H1 (cell line): ENCODE results near the gene GIN1. TPM values are rescaled to one million over a fixed set of nuclear protein-coding genes. Genes with fewer than 3 reads are reported as not detected.

ENCODE experiments used
- CTCF ChIA-PET: fragments of 300-600 bp; sonication (Branson Sonifier 250); formaldehyde crosslinking; loops from one replicate; lab custom pipeline; 2021; ENCODE audit not compliant: partially characterized antibody; lab: Charles Lee
- POLR2A ChIA-PET: fragments of 300-600 bp; sonication (Branson Sonifier 250); formaldehyde crosslinking; loops from one replicate; lab custom pipeline; 2021; ENCODE audit warnings: inconsistent platforms; ENCODE audit not compliant: partially characterized antibody; lab: Charles Lee
- DNase-seq, 2 experiments: peaks; one replicate each; pipeline versions ENCODE4 v3.0.0 to v3.0.0-alpha.2; 2010 to 2022; ENCODE audit warnings: low spot score in 2 of 2, low read depth in 1 of 2, mixed read lengths in 1 of 2
- FAIRE-seq: peaks from 2 replicates; lab custom pipeline; 2011; peaks lifted over from hg19 to GRCh38; lab: Jason Lieb, UNC
- H2AFZ ChIP-seq: 2 replicates; pipeline ENCODE4 v1.8.1; 2012; ENCODE audit warnings: low read length, inconsistent platforms
- H2AK5ac ChIP-seq: 2 replicates; pipeline ENCODE4 v1.6.1; 2013; ENCODE audit warnings: low read depth, low read length
- H2BK120ac ChIP-seq: replicated peaks from 2 replicates; pipeline ENCODE3; 2013; ENCODE audit warnings: low read depth, low read length, inconsistent platforms
- H2BK12ac ChIP-seq: 2 replicates; pipeline ENCODE4 v1.6.1; 2013; ENCODE audit warnings: low read depth, low read length
- H2BK15ac ChIP-seq: 2 replicates; pipeline ENCODE4 v1.6.1; 2013; ENCODE audit warnings: low read length
- H2BK20ac ChIP-seq: 2 replicates; pipeline ENCODE4 v1.6.1; 2013; ENCODE audit warnings: low read length
- H2BK5ac ChIP-seq: 2 replicates; pipeline ENCODE4 v1.6.1; 2013; ENCODE audit warnings: low read depth, low read length
- H3K14ac ChIP-seq: 2 replicates; pipeline ENCODE4 v1.6.1; 2013; ENCODE audit warnings: inconsistent platforms; ENCODE audit not compliant: insufficient read length
- H3K18ac ChIP-seq: 2 replicates; pipeline ENCODE4 v1.6.1; 2013; ENCODE audit warnings: low read length; ENCODE audit errors: extremely low read depth
- H3K23ac ChIP-seq: 2 replicates; pipeline ENCODE4 v1.6.1; 2013; ENCODE audit warnings: inconsistent platforms; ENCODE audit not compliant: insufficient read length
- H3K23me2 ChIP-seq: 2 replicates; pipeline ENCODE4 v1.6.1; 2013; ENCODE audit warnings: low read depth, low read length
- H3K27ac ChIP-seq: 2 replicates; pipeline ENCODE4 v1.6.1; 2011; ENCODE audit warnings: low read depth, low read length, inconsistent platforms
- H3K27me3 ChIP-seq, 4 experiments: replicated peaks in 1 of 4; 1 replicate in 1 of 4; 2 replicates in 3 of 4; pipeline versions ENCODE4 v1.6.1 to v1.8.1; 2011 to 2013; ENCODE audit warnings: low read length in 3 of 4, mild to moderate bottlenecking in 3 of 4, inconsistent platforms in 2 of 4, mixed read lengths in 2 of 4, moderate library complexity in 1 of 4; ENCODE audit not compliant: control insufficient read depth in 3 of 4, insufficient read depth in 3 of 4; ENCODE audit errors: extremely low read depth in 1 of 4
- H3K36me3 ChIP-seq, 4 experiments: 2 replicates each; pipeline versions ENCODE4 v1.6.1 to v1.8.1; 2011 to 2013; ENCODE audit warnings: mild to moderate bottlenecking in 4 of 4, low read length in 3 of 4, moderate library complexity in 2 of 4, control low read depth in 1 of 4, inconsistent platforms in 1 of 4; ENCODE audit not compliant: insufficient read depth in 4 of 4, control insufficient read depth in 2 of 4
- H3K4ac ChIP-seq: replicated peaks from 2 replicates; pipeline ENCODE3; 2013; ENCODE audit warnings: low read length, low read depth, mixed read lengths, inconsistent platforms; ENCODE audit not compliant: insufficient read length
- H3K4me1 ChIP-seq, 4 experiments: replicated peaks in 1 of 4; 1 replicate in 1 of 4; 2 replicates in 3 of 4; pipeline versions ENCODE4 v1.6.1 to v1.8.1; 2011 to 2013; ENCODE audit warnings: low read length in 3 of 4, inconsistent platforms in 2 of 4, mixed read lengths in 1 of 4; ENCODE audit not compliant: insufficient read depth in 4 of 4, control insufficient read depth in 3 of 4
- H3K4me2 ChIP-seq, 2 experiments: 2 replicates each; pipeline versions ENCODE4 v1.6.1 to v1.8.1; 2011 to 2013; ENCODE audit warnings: low read depth in 2 of 2, low read length in 2 of 2, control low read depth in 1 of 2, inconsistent platforms in 1 of 2, mild to moderate bottlenecking in 1 of 2; ENCODE audit not compliant: insufficient read depth in 1 of 2
- H3K4me3 ChIP-seq, 4 experiments: fragments of 200-600, 300-600 bp in 1 of 4; sonication (generic), shearing (Covaris generic), sonication (Bioruptor Twin) in 1 of 4; 2 replicates each; pipeline versions ENCODE4 v1.5.1 to v1.8.1; 2011 to 2016; ENCODE audit warnings: low read length in 4 of 4, low read depth in 3 of 4, control low read depth in 2 of 4, inconsistent platforms in 2 of 4, mild to moderate bottlenecking in 2 of 4, mixed read lengths in 1 of 4, moderate library complexity in 1 of 4; ENCODE audit not compliant: insufficient read depth in 2 of 4; ENCODE audit errors: extremely low read depth in 1 of 4
- H3K56ac ChIP-seq: replicated peaks from 2 replicates; pipeline ENCODE3; 2013; ENCODE audit warnings: low read depth, mild to moderate bottlenecking, mixed read lengths, low read length, inconsistent platforms; ENCODE audit not compliant: insufficient read length
- H3K79me1 ChIP-seq: 2 replicates; pipeline ENCODE4 v1.6.1; 2013; ENCODE audit warnings: low read depth, low read length, control low read depth
- H3K79me2 ChIP-seq, 2 experiments: 2 replicates each; pipeline versions ENCODE4 v1.6.1 to v1.8.1; 2012 to 2013; ENCODE audit warnings: low read length in 2 of 2, mild to moderate bottlenecking in 2 of 2, inconsistent platforms in 1 of 2; ENCODE audit not compliant: insufficient read depth in 2 of 2, control insufficient read depth in 1 of 2
- H3K9ac ChIP-seq, 4 experiments: replicated peaks in 1 of 4; 1 replicate in 1 of 4; 2 replicates in 3 of 4; pipeline versions ENCODE4 v1.6.1 to v1.8.1; 2011 to 2013; ENCODE audit warnings: low read depth in 3 of 4, low read length in 3 of 4, control low read depth in 2 of 4, mild to moderate bottlenecking in 2 of 4, moderate library complexity in 2 of 4, inconsistent platforms in 1 of 4; ENCODE audit errors: extremely low read depth in 1 of 4
- H3K9me3 ChIP-seq, 2 experiments: 2 replicates each; pipeline versions ENCODE4 v1.6.1 to v1.8.1; 2012 to 2013; ENCODE audit warnings: mild to moderate bottlenecking in 2 of 2, moderate library complexity in 2 of 2, control low read depth in 1 of 2, inconsistent platforms in 1 of 2, low read depth in 1 of 2, low read length in 1 of 2, mixed read lengths in 1 of 2; ENCODE audit not compliant: insufficient read depth in 2 of 2
- H4K20me1 ChIP-seq, 2 experiments: replicated peaks in 1 of 2; 2 replicates each; pipeline versions ENCODE3 to v1.8.1; 2011 to 2013; ENCODE audit warnings: inconsistent platforms in 2 of 2, low read length in 2 of 2, mild to moderate bottlenecking in 1 of 2; ENCODE audit not compliant: insufficient read depth in 2 of 2, control insufficient read depth in 1 of 2
- H4K5ac ChIP-seq: 2 replicates; pipeline ENCODE4 v1.6.1; 2013; ENCODE audit warnings: low read length, low read depth, mixed read lengths, inconsistent platforms; ENCODE audit not compliant: insufficient read length
- H4K8ac ChIP-seq: 2 replicates; pipeline ENCODE4 v1.8.0; 2013; ENCODE audit warnings: mild to moderate bottlenecking, moderate library complexity, low read length, inconsistent platforms; ENCODE audit not compliant: insufficient read depth; ENCODE audit errors: extremely low read depth
- H4K91ac ChIP-seq: replicated peaks from 2 replicates; pipeline ENCODE3; 2013; ENCODE audit warnings: low read length, mixed read lengths, inconsistent platforms; ENCODE audit not compliant: insufficient read length
- CBX5 ChIP-seq: fragments of 300-800, 300-1000 bp; sonication (generic); IDR thresholded peaks from 2 replicates; pipeline ENCODE4 v1.7.1; 2016; ENCODE audit warnings: antibody characterized with exemption, low read length, low read depth
- GABPA ChIP-seq: IDR thresholded peaks from 2 replicates; pipeline ENCODE4 v1.6.1; 2011; ENCODE audit warnings: mild to moderate bottlenecking, low read length, moderate library complexity, borderline replicate concordance; ENCODE audit not compliant: insufficient read depth
- MAFK ChIP-seq: IDR thresholded peaks from 2 replicates; pipeline ENCODE4 v1.6.1; 2012; ENCODE audit warnings: low read depth, mild to moderate bottlenecking, improper control_type of control experiment, low read length
- WGBS, 2 experiments: shearing (Covaris generic) in 1 of 2; methylation state at CpG; one replicate each; pipeline versions ENCODE4 v1.1.6 to v1.1.7; 2013 to 2015; ENCODE audit warnings: low lambda C conversion rate in 2 of 2, mixed read lengths in 2 of 2, inconsistent platforms in 1 of 2, low coverage in 1 of 2, missing lambda C conversion rate in 1 of 2; ENCODE audit not compliant: insufficient replicate concordance in 2 of 2, insufficient coverage in 1 of 2, insufficient read length in 1 of 2; ENCODE audit errors: extremely low coverage in 1 of 2, missing lambda C conversion rate in 1 of 2; 5-methylcytosine and 5-hydroxymethylcytosine counted together
- polyA plus RNA-seq, 7 experiments: library from polyadenylated mRNA; depleted of rRNA in 3 of 7; stranded (reverse) in 5 of 7; unstranded in 2 of 7; fragments of >200 nt in 5 of 7; fragments of 200-250 nt in 2 of 7; gene quantifications; 1 replicate in 5 of 7; 2 replicates in 1 of 7; 4 replicates in 1 of 7; pipeline versions ENCODE4 v1.2.1 to v1.2.3, GENCODE V29; 2011 to 2013; ENCODE audit warnings: missing spikeins in 2 of 7, mixed read lengths in 2 of 7
- total RNA-seq: library from RNA; stranded (reverse); fragmentation: NEBNext Ultra II Directional; extraction: Animal tissue kit (Norgen Biotek cat#: 25700); gene quantifications from 2 replicates; pipeline ENCODE4 v1.2.1, GENCODE V29; 2021
- TF ChIP-seq, protein P1 (sequence below): IDR thresholded peaks from 2 replicates; pipeline ENCODE4 v1.6.1; 2011; ENCODE audit warnings: low read depth, mild to moderate bottlenecking, low read length; ENCODE audit not compliant: insufficient read depth

Gene GIN1
- total and polyA plus RNA-seq, 2 of the 8 experiments (the other 6 are each of a cell fraction or from before 2014, with no cell fraction given), result 1.9 to 7.1 TPM

DNA sequence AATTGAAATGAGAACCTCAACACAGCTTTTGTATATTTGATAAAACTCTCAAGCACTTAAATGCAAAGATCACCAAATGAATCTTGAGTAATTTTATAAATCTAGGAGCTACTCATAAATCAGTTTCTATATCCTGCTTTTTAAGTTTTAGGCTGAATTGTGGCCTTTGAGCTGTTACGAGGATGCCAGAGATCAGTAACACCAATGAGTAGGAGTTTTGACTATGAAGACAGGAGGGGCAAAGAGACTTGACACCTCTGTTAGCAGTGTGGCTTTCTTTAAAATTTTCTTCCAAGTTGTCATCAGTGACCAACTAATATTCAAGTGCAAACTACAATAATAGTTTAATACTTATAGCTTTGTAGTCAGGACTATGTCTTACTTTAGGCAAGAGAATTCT is 12.7 kb upstream of the GIN1 start:
- ChIA-PET POLR2A (interaction anchor here (1.3 kb wide), 1 partner anchor 12 kb away, joined by 4 read pairs; the partner anchor contains the start of genes GIN1 and PPIP5K2), CTCF (interaction anchor here (0.6 to 1.2 kb wide), 2 partner anchors 23 to 105 kb away, joined by 3 to 4 read pairs; no protein-coding TSS in a partner anchor)
- Histone ChIP-seq H4K20me1 (peaks cover 0 to 2% of the 10 kb centered on the region in 2 experiments), H3K79me2 (no peaks in the 10 kb centered on the region), H3K9ac (no peak overlapping the region), H3K56ac (no peak overlapping the region), H3K23ac (no peak overlapping the region), H4K8ac (no peak overlapping the region), H3K27me3 (no peaks in the 10 kb centered on the region), H2BK120ac (no peak overlapping the region), H2BK5ac (no peak overlapping the region), H3K18ac (no peak overlapping the region), H2AFZ (no peak overlapping the region), H3K27ac (no peak overlapping the region), H3K79me1 (no peaks in the 10 kb centered on the region), H3K4me3 (no peak overlapping the region), H3K14ac (no peak overlapping the region), H3K36me3 (peaks cover 0 to 3% (median 0%) of the 10 kb centered on the region in 4 experiments; a peak in 1 of 8 replicates), H2BK15ac (no peak overlapping the region), H3K4me1 (no peaks in the 10 kb centered on the region), H4K91ac (no peak overlapping the region), H3K4ac (no peak overlapping the region), H3K23me2 (no peaks in the 10 kb centered on the region), H2BK12ac (no peak overlapping the region), H4K5ac (no peak overlapping the region), H2BK20ac (no peak overlapping the region), H3K9me3 (no peaks in the 10 kb centered on the region), H2AK5ac (no peak overlapping the region), H3K4me2 (no peak overlapping the region)
- FAIRE-seq (no peak), DNase-seq (no peak)
- WGBS, 2 experiments, result 85% methylated on average over 1 of the region's 1 CpG; no CpG with 5 or more reads in 1 of the 2 experiments
- TF ChIP-seq CBX5 (no peak), GABPA (no peak), MAFK (no peak)
- TF ChIP-seq, protein P1, sequence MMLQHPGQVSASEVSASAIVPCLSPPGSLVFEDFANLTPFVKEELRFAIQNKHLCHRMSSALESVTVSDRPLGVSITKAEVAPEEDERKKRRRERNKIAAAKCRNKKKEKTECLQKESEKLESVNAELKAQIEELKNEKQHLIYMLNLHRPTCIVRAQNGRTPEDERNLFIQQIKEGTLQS, result no peak
